Peyer's patch (tissue), 4 donors: ENCODE results near the gene CMTM1. TPM values are rescaled to one million over a fixed set of nuclear protein-coding genes. Genes with fewer than 3 reads are reported as not detected.
A peak's percentile ranks its signal among the peaks of the same experiment; 100 is the strongest.
"Not testable (repeated sequence)": the region's sequence is repeated elsewhere in the genome, so short reads cannot be mapped to it uniquely, and the experiment has no call there.

ENCODE experiments used
- DNase-seq, 3 donors: peaks; one replicate each; pipeline ENCODE4 v3.0.0-alpha.2; 2017 to 2019
- H3K27ac ChIP-seq, 4 donors: fragments of 200-600 bp; sonication (generic); one replicate each; pipeline ENCODE4 v1.5.1; 2016 to 2019
- H3K27me3 ChIP-seq, 2 donors: fragments of 200-600 bp; sonication (generic); one replicate each; pipeline ENCODE4 v1.5.1; 2019
- H3K36me3 ChIP-seq, 3 donors: fragments of 200-600 bp; sonication (generic); one replicate each; pipeline ENCODE4 v1.5.1; 2016 to 2019
- H3K4me1 ChIP-seq, 4 donors: fragments of 200-600 bp; sonication (generic); one replicate each; pipeline ENCODE4 v1.5.1; 2016 to 2019
- H3K4me3 ChIP-seq, 4 donors: fragments of 200-600 bp; sonication (generic); 1 replicate in 3 of 4; 2 replicates in 1 of 4; pipeline ENCODE4 v1.5.1; 2016 to 2019; ENCODE audit warnings: mild to moderate bottlenecking in 1 of 4
- H3K9me3 ChIP-seq, 4 donors: fragments of 200-600 bp; sonication (generic); one replicate each; pipeline ENCODE4 v1.5.1; 2016 to 2019; ENCODE audit warnings: mild to moderate bottlenecking in 1 of 4
- CTCF ChIP-seq, 6 experiments: fragments of 450-650 bp in 4 of 6; fragments of 200-600 bp in 2 of 6; sonication (generic) in 1 of 6; IDR thresholded peaks; one replicate each; pipeline ENCODE4 v1.5.1; 2017 to 2019; ENCODE audit warnings: antibody characterized with exemption in 6 of 6, mild to moderate bottlenecking in 3 of 6, moderate library complexity in 1 of 6
- POLR2A ChIP-seq, 2 donors: fragments of 450-650 bp; IDR thresholded peaks; one replicate each; pipeline ENCODE4 v1.5.1; 2017; ENCODE audit warnings: antibody characterized with exemption in 2 of 2, mild to moderate bottlenecking in 2 of 2, moderate library complexity in 2 of 2
- total RNA-seq, 4 donors: library from RNA; depleted of rRNA; stranded (reverse); fragments of >200 nt; gene quantifications; one replicate each; pipeline ENCODE4 v1.1.0, GENCODE V29; 2016

CMTM1 gene
- total RNA-seq, 4 donors from 2014 or later = 1.4 to 3.6 (median 2.1) TPM; not detected in 1

GRCh38 chr16:66592241-66592640, 26.0 kb downstream of the CMTM1 start:
- no peak for DNase-seq
- Histone ChIP-seq H3K4me3 (no peak overlapping the region), H3K36me3 (no peaks in the 10 kb centered on the region), H3K4me1 (no peaks in the 10 kb centered on the region), H3K27ac (no peak overlapping the region), H3K9me3 (no peaks in the 10 kb centered on the region), H3K27me3 (no peaks in the 10 kb centered on the region)
- TF ChIP-seq POLR2A (IDR thresholded peaks at IDR 0.05) = no peak
- TF ChIP-seq CTCF (IDR thresholded peaks at IDR 0.05) = no peak

GRCh38 chr16:66592814-66593213, 26.6 kb downstream of the CMTM1 start:
- DNase-seq = no peak
- no peak overlapping the region for H3K27ac ChIP-seq
- no peaks in the 10 kb centered on the region for H3K36me3 ChIP-seq
- no peaks in the 10 kb centered on the region for H3K4me1 ChIP-seq
- H3K27me3 ChIP-seq = no peaks in the 10 kb centered on the region
- H3K4me3 ChIP-seq = no peak overlapping the region
- no peaks in the 10 kb centered on the region for H3K9me3 ChIP-seq
- TF ChIP-seq POLR2A (IDR thresholded peaks at IDR 0.05) = no peak
- TF ChIP-seq CTCF (IDR thresholded peaks at IDR 0.05) = no peak

GRCh38 chr16:66594739-66595138, 28.5 kb downstream of the CMTM1 start:
- TF ChIP-seq CTCF (IDR thresholded peaks at IDR 0.05) (no peak), POLR2A (IDR thresholded peaks at IDR 0.05) (no peak)
- Histone ChIP-seq H3K4me1 (no peaks in the 10 kb centered on the region), H3K36me3 (no peaks in the 10 kb centered on the region), H3K9me3 (no peaks in the 10 kb centered on the region), H3K27ac (no peak overlapping the region), H3K4me3 (no peak overlapping the region), H3K27me3 (no peaks in the 10 kb centered on the region)
- DNase-seq = no peak

- DNase-seq, H3K27me3 ChIP-seq: not testable (repeated sequence)
Measured at GRCh38 chr16:66596559-66596958, 30.3 kb downstream of the CMTM1 start.

GRCh38 chr16:66596986-66597848, 31.0 kb downstream of the CMTM1 start:
- peak in 1 of 3 donors; percentile 41 for DNase-seq
- Histone ChIP-seq H3K4me3 (no peak overlapping the region), H3K36me3 (no peaks in the 10 kb centered on the region), H3K27ac (no peak overlapping the region), H3K27me3 (no peaks in the 10 kb centered on the region), H3K9me3 (peaks cover 0 to 10% (median 0%) of the 10 kb centered on the region in 4 donors), H3K4me1 (no peaks in the 10 kb centered on the region)
- TF ChIP-seq POLR2A (IDR thresholded peaks at IDR 0.05) = no peak
- TF ChIP-seq CTCF (IDR thresholded peaks at IDR 0.05) = no peak

More at GRCh38 chr16:66596559-66596958, 30.3 kb downstream of the CMTM1 start:
- H3K9me3 ChIP-seq, H3K4me3 ChIP-seq, H3K36me3 ChIP-seq, H3K27ac ChIP-seq, H3K4me1 ChIP-seq: not testable (repeated sequence)

- Histone ChIP-seq H3K4me1 (peaks cover 0 to under 1% (median 0%) of the 10 kb centered on the region in 4 donors), H3K36me3 (no peaks in the 10 kb centered on the region), H3K9me3 (peaks cover 0 to 10% (median 0%) of the 10 kb centered on the region in 4 donors), H3K27ac (no peak overlapping the region), H3K4me3 (no peak overlapping the region), H3K27me3 (no peaks in the 10 kb centered on the region)
- no peak for TF ChIP-seq CTCF (IDR thresholded peaks at IDR 0.05)
- TF ChIP-seq POLR2A (IDR thresholded peaks at IDR 0.05) = no peak
- no peak for DNase-seq
Measured at GRCh38 chr16:66598111-66598510, 31.9 kb downstream of the CMTM1 start.
